Activated T-helper 1 cell treated with Interleukin-2 at 50 U/mL for 16 hours (primary cell): ENCODE results near the gene SLC19A2.

Experiments
- DNase-seq: peaks from one replicate; pipeline ENCODE4 v3.0.0-alpha.2; 2020; ENCODE audit warnings: low read depth

The SLC19A2 gene

DNA sequence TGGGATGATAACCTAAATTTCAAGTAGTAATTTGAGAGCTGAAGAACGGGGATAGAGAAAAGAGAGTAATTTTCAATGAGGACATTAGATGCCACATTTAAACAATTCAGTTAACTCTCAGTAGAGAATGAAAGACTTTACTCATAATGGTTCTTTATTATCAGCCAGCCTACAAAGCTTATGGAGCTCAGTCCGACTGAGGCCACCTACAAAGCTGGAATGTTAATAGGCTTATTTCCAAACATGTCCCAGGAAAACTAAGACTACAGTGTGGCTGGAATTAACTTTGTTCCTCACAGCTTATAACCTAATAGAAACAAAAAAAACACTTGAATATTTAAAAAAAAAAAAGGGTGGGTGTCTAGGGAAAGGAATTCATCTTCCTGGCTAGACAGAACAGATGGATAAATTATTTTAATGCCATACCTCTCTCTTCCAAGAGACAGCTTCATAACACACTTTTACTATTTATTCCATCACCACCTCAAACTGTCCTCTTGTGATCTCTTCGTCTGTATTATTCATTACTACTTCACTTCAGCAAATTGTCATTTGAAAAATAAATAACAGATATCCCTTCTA lies 9.8 kb downstream of the SLC19A2 start:
- DNase-seq = no peak

GRCh38 chr1:169474302-169474995 lies 11.3 kb downstream of the SLC19A2 start:
- no peak for DNase-seq

DNA sequence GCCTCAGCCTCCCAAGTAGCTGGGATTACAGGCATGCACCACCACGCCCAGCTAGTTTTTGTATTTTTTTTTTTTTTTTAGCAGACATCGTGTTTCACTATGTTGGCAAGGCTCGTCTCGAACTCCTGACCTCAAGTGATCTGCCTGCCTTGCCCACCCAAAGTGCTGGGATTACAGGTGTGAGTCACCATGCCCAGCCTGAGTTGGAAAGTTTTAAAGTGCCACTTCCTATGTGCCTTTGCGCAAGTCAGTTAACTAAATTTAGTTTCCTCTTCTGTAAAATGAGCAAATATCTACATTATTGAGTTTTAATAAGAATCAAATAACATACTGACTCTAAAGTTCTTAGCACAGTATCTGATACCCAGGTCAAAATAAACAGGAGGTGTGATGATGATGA lies 12.4 kb downstream of the SLC19A2 start:
- DNase-seq = no peak

DNA sequence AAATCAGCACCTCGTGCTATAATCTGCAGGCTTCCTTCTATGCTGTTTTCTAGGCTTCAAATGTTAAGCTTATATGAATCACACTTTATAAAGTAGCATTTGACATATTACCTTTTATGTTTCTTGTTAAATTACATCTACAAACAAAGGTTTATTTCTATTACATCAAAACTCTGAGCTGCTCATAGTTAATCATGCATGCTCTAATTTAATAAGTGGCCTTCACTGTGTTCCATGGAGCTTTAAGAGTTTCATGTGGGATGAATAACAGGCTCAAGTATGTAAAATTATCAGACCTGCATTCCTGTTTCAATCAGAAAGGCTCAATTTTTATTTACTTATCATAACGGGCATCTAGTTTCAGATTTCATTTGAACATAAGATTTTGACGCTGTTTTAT lies 13.0 kb downstream of the SLC19A2 start:
- DNase-seq = no peak

GRCh38 chr1:169468982-169469381 lies 16.8 kb downstream of the SLC19A2 start:
- no peak for DNase-seq

DNA sequence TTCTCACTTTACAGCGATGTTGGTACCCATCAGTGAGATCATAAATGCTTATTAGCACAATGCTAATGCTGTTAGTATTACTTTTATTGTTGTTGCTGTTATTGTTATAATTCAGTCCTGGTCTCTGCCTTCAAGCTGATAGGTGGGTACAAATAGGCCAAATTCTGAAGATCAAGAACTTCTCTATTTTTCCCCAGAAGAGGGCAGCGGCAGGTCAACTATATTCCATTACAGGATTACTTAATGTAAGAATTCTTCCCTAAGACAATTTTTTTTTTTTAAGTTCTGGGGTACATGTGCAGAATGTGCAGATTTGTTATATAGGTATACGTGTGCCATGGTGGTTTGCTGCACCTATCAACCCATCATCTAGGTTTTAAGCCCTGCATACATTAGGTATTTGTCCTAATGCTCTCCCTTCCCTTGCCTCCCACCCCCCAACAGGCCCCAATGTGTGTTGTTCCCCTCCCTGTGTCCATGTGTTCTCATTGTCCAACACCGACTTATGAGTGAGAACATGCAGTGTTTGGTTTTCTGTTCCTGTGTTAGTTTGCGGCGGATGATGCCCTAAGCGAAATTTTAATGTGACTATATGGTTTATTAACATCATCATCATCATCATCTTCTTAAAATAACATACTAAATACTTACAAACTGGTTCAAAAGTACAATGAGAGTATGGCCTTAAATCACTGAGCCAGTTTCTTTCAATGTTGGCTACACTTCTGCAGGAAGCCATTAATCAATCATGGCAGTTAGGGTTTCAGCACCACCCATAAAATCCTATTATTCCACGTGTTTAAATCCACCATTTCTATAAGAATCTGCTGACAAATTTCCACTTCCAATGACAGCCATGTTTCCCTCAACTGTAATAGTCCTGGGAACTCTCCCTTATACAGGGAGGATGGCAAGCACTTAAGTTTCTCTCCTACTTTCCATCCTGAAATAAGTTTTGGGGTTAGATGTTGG lies 19.2 kb downstream of the SLC19A2 start:
- DNase-seq = no peak

DNA sequence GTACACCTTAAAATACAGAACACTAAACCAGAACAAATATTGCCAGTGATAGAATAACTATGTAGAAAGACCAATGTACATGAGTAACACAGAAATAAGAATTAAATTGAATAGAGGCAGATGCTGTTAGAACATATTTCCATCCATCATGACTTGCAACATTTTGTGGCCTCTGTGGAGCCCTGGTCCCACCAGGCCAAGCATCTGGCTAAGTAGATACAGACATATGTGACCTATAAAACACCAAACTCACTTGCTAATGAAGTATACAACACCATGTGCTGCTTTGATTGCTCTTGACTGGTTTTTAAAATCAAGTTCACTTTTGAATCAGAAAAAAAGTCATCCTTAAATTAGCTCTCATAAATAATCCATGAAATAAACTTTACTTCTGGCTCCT lies 20.5 kb downstream of the SLC19A2 start:
- DNase-seq = no peak

DNA sequence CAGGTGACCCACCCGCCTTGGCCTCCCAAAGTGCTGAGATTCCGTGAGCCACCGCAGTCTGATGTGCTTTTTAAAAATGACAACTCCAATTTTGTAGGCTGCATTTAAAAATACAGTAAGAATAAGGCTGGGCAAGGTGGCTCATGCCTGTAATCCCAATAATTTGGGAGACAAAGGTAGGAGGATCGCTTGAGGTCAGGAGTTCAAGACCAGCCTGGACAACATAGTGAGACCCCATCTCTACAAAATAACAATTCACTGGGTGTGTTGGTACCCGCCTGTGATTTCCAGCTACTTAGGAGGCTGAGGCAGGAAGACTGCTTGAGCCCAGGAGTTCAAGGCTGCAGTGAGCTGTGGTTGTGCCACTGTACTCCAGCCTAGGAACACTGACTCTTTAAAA lies 23.4 kb downstream of the SLC19A2 start:
- no peak for DNase-seq

DNA sequence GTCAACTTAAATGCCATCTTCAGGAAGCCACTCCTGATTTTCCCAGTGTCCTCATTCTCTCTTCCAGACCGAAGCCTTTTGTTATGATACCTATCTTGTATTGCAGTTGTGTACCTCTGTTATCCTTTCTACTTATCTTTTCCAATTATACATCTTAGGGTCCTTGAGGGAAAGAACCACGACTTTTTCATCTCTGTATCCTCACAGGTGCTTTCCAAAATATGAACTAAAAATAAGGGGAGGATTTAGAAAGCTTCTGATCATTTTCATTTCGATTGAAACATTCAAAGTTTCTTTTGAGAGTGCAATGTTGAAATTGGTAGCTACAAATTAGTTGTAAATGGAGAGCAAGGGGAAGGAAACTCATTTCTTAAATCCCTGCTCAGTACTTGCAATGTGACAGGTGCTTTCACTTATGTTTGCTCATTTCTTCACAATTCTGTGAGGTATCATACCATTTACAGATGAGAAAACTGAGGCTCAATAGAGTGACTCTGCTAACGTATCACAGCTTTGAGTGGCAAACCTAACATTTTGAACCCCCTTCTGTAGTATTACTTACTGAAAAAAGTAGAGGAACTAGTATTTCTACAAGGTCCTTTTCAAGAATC lies 24.2 kb downstream of the SLC19A2 start:
- no peak for DNase-seq

DNA sequence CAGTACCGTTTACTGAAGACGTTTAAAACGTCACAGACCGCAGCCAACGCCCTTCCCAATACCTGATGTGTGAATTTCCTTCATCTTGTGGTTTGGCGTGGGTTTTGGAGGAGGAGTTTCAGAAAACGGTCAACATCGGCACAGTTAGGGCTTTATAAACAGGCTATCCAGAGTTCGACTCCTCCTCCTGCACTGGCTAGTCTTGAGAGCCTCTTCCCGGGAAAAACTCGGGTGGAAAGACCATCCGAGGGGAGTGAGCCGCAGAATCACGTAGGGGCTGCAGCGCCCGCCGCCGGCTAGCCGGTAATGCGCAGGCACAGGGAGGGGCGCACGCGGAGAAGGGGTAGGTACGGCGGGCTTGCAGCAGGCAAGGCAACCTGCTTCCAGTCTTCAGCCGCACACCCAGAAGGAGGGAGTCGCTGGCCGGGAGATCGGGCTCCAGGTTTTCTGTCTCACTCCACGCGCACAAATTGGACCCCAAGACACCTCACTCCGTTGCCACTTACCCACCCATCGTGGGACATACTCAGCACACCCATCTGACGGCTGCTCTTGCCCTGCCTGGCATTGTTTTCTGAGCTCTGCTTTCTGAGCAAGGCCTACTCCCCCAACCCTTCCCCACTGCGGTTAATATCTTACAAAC lies 25.4 kb downstream of the SLC19A2 start:
- DNase-seq = no peak

- DNase-seq = no peak
Measured at GRCh38 chr1:169457443-169457842, 28.3 kb downstream of the SLC19A2 start.

DNA sequence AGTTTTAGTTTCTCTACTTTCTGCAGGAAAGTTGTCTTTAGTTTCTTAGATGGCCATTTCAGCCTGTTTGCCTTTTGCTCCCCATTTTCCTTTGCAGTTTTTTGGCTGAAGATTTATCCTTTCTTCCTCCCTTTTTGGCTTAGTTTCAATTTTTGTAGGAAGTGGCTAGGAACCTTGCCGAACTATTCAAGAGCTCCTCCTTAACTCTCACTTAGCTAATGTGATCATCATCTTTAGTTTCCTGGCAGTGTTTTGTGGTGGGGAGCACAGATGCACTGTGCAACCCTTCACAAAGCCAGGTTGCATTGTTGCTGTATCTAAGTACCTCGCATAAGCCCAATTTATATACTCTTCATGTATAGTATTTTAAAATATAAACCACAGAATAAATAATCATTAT lies 29.7 kb downstream of the SLC19A2 start:
- no peak for DNase-seq

DNA sequence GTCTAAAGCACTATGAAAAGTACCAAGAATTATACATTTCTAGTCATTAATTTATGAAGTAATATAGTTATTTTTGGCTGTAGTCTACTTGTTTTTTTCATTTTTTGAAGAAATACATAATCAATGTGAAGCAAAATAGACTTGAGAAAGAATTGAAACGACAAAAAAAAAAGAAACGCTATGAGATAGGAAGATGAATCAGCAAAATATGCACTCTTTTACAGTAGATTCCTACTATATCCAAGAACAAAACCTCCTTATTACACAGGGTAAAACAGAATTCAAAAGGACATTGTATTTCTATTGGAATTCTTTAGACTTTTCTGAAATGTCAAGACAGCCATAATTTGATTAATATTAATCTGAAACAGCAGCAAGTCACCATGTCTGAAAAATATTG lies 32.8 kb downstream of the SLC19A2 start:
- DNase-seq = no peak

- DNase-seq = no peak
Measured at GRCh38 chr1:169451218-169451824, 34.4 kb downstream of the SLC19A2 start.

DNA sequence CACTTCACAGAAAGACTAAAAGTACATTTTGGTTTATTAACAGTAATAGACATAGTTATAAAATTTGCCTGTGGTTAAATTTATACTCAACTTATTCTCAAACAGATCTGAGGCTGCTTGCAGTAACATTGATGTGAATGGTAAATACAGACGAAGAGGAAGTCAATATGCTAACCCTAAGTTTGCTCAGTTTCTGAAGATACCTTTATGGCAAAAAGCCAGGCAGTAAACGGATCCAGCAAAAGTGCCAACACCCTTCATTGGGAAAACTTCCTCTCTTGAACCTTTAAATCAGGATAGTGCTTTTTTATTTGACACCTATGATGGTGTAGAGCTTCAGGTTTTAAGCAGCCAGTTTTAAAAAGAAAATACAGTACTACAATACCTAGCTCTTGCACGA lies 41.8 kb downstream of the SLC19A2 start:
- DNase-seq = no peak

GRCh38 chr1:169427081-169427641 lies 58.6 kb downstream of the SLC19A2 start, which contains the start of gene CCDC181:
TSS of gene CCDC181 (minus strand) at chr1:169427474. CDS start at chr1:169424927, 2,547 bp downstream.
- peak; percentile 19 for DNase-seq

GRCh38 chr1:169426174-169426705 lies 59.5 kb downstream of the SLC19A2 start:
- no peak for DNase-seq

DNA sequence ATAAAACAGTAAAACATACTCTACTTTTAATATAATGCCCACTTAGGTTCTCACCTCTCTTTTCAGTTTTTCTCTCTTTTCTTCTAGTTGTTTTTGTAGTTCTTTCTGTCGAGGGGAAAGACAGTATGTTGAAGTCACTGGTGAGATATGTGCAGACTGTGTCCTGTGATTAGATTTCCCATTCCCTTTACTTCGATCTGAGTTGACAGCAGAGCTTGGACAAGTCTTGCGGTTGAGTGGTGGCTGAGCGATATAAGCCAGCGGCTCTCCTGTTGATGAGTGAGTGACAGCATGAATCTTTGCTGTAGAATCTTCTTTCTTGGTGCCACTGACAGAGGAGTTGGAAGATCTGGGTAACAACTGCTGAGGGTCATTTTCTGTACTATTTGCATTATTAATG lies 64.4 kb downstream of the SLC19A2 start:
- no peak for DNase-seq

- no peak for DNase-seq
Measured at GRCh38 chr1:169414952-169415351, 70.8 kb downstream of the SLC19A2 start.
